Measurements from ENCODE around the gene BCL2L15. TPM values are rescaled to one million over a fixed set of nuclear protein-coding genes. Genes with fewer than 3 reads are reported as not detected.

BCL2L15 gene
- 0.04 and 0.31 TPM in 2 replicates for total RNA-seq (ENCODE audit: low replicate concordance)

- no peaks in the 10 kb centered on the region for H3K9me3 ChIP-seq (ENCODE audit: low read depth)
- DNase-seq (ENCODE audit: low spot score) = no peak
- no peak for TF ChIP-seq CTCF (IDR thresholded peaks at IDR 0.05)
- TF ChIP-seq EZH2 (IDR thresholded peaks at IDR 0.05) = no peak
- no peak for TF ChIP-seq EZH2phosphoT487 (IDR thresholded peaks at IDR 0.05)
- no peaks in the 10 kb centered on the region for H3K79me2 ChIP-seq (ENCODE audit: low read depth)
- Mint-ChIP-seq H3K4me1 (peaks cover 3% of the 10 kb centered on the region), H3K4me3 (no peak within 1 kb of the TSS), H3K36me3 (no peaks in the 10 kb centered on the region), H3K27me3 (ENCODE audit: insufficient read depth, low read depth) (no peaks in the 10 kb centered on the region), H3K27ac (no peak within 1 kb of the TSS), H3K9me3 (no peaks in the 10 kb centered on the region)
- no peak within 1 kb of the TSS for H3K27ac ChIP-seq
- no peak within 1 kb of the TSS for H3K4me2 ChIP-seq
- H2AFZ ChIP-seq (replicated peaks) = no peak within 1 kb of the TSS
- no peaks in the 10 kb centered on the region for H3K4me1 ChIP-seq
- no peaks in the 10 kb centered on the region for H3F3A ChIP-seq (ENCODE audit: low read depth)
- no peak within 1 kb of the TSS for H3K4me3 ChIP-seq
- H3K36me3 ChIP-seq = no peaks in the 10 kb centered on the region
- H3K9ac ChIP-seq = no peak within 1 kb of the TSS
- H3K27me3 ChIP-seq = no peaks in the 10 kb centered on the region
- H4K20me1 ChIP-seq (ENCODE audit: low read depth) = no peaks in the 10 kb centered on the region
Observed at GRCh38 chr1:113887402-113888175, at the start of gene BCL2L15. Gene BCL2L15 (minus strand): TSS chr1:113887581. CDS start chr1:113887375, 206 bp downstream.

- no peak overlapping the region for H3K4me3 ChIP-seq
- H3K4me1 ChIP-seq = peaks cover 14% of the 10 kb centered on the region
- Mint-ChIP-seq H3K4me3 (no peak overlapping the region), H3K27me3 (ENCODE audit: insufficient read depth, low read depth) (no peaks in the 10 kb centered on the region), H3K27ac (no peak overlapping the region), H3K36me3 (peaks cover 15% of the 10 kb centered on the region), H3K4me1 (peaks cover 19% of the 10 kb centered on the region), H3K9me3 (no peaks in the 10 kb centered on the region)
- H3K9ac ChIP-seq = no peak overlapping the region
- H3K27me3 ChIP-seq = no peaks in the 10 kb centered on the region
- no peaks in the 10 kb centered on the region for H3K36me3 ChIP-seq
- no peak overlapping the region for H3K4me2 ChIP-seq
- no peaks in the 10 kb centered on the region for H3K9me3 ChIP-seq (ENCODE audit: low read depth)
- peaks cover 6% of the 10 kb centered on the region for H3F3A ChIP-seq (ENCODE audit: low read depth)
- no peak for TF ChIP-seq CTCF (IDR thresholded peaks at IDR 0.05)
- TF ChIP-seq EZH2 (IDR thresholded peaks at IDR 0.05) = no peak
- no peak for TF ChIP-seq EZH2phosphoT487 (IDR thresholded peaks at IDR 0.05)
- no peak overlapping the region for H3K27ac ChIP-seq
- peaks cover 86% of the 10 kb centered on the region for H3K79me2 ChIP-seq (ENCODE audit: low read depth)
- peaks cover 90% of the 10 kb centered on the region for H4K20me1 ChIP-seq (ENCODE audit: low read depth)
- no peak for DNase-seq (ENCODE audit: low spot score)
- no peak overlapping the region for H2AFZ ChIP-seq (replicated peaks)
Observed at GRCh38 chr1:113937146-113937545, 49.8 kb upstream of the BCL2L15 start.

GRCh38 chr1:113935970-113936369 is 48.6 kb upstream of the BCL2L15 start:
- H3K27ac ChIP-seq = no peak overlapping the region
- peaks cover 97% of the 10 kb centered on the region for H4K20me1 ChIP-seq (ENCODE audit: low read depth)
- Mint-ChIP-seq H3K4me1 (peaks cover 28% of the 10 kb centered on the region), H3K9me3 (no peaks in the 10 kb centered on the region), H3K27ac (no peak overlapping the region), H3K36me3 (peaks cover 8% of the 10 kb centered on the region), H3K27me3 (ENCODE audit: insufficient read depth, low read depth) (no peaks in the 10 kb centered on the region), H3K4me3 (no peak overlapping the region)
- H3K9ac ChIP-seq = no peak overlapping the region
- peaks cover 25% of the 10 kb centered on the region for H3K4me1 ChIP-seq
- H3K36me3 ChIP-seq = no peaks in the 10 kb centered on the region
- no peaks in the 10 kb centered on the region for H3K27me3 ChIP-seq
- no peak overlapping the region for H2AFZ ChIP-seq (replicated peaks)
- no peaks in the 10 kb centered on the region for H3K9me3 ChIP-seq (ENCODE audit: low read depth)
- no peak for TF ChIP-seq CTCF (IDR thresholded peaks at IDR 0.05)
- DNase-seq (ENCODE audit: low spot score) = no peak
- peaks cover 6% of the 10 kb centered on the region for H3F3A ChIP-seq (ENCODE audit: low read depth)
- no peak overlapping the region for H3K4me2 ChIP-seq
- no peak overlapping the region for H3K4me3 ChIP-seq
- H3K79me2 ChIP-seq (ENCODE audit: low read depth) = peaks cover 93% of the 10 kb centered on the region
